ENCODE results near the gene RFX4.

The RFX4 gene

GRCh38 chr12:106657488-106657887 is 74.7 kb downstream of the RFX4 start:
- Histone ChIP-seq H3K4me3 (ENCODE audit: low read depth in 1 of 2, low read length in 2 of 2) (no peak overlapping the region), H3K9me3 (ENCODE audit: insufficient read depth, low read length, severe bottlenecking) (peaks cover 11% of the 10 kb centered on the region), H2AFZ (ENCODE audit: low read depth, low read length) (no peak overlapping the region), H4K20me1 (ENCODE audit: insufficient read depth, low read length) (no peaks in the 10 kb centered on the region), H3K9ac (ENCODE audit: low read depth, low read length) (no peak overlapping the region), H3K27me3 (ENCODE audit: insufficient read depth, low read length, poor library complexity) (no peaks in the 10 kb centered on the region), H3K36me3 (ENCODE audit: insufficient read depth, low read length) (no peaks in the 10 kb centered on the region), H3K4me1 (ENCODE audit: insufficient read depth, low read length) (no peaks in the 10 kb centered on the region), H3K27ac (ENCODE audit: low read length) (no peak overlapping the region), H3K79me2 (ENCODE audit: insufficient read depth, low read length) (no peaks in the 10 kb centered on the region), H3K4me2 (ENCODE audit: insufficient read depth, low read length) (no peak overlapping the region)
- DNase-seq, result no peak
- ATAC-seq (ENCODE audit: insufficient read depth, low read depth), result no peak
- no peak for TF ChIP-seq EZH2 (IDR thresholded peaks at IDR 0.05; ENCODE audit: borderline replicate concordance, low read depth, low read length, severe bottlenecking)
- TF ChIP-seq, protein P1, sequence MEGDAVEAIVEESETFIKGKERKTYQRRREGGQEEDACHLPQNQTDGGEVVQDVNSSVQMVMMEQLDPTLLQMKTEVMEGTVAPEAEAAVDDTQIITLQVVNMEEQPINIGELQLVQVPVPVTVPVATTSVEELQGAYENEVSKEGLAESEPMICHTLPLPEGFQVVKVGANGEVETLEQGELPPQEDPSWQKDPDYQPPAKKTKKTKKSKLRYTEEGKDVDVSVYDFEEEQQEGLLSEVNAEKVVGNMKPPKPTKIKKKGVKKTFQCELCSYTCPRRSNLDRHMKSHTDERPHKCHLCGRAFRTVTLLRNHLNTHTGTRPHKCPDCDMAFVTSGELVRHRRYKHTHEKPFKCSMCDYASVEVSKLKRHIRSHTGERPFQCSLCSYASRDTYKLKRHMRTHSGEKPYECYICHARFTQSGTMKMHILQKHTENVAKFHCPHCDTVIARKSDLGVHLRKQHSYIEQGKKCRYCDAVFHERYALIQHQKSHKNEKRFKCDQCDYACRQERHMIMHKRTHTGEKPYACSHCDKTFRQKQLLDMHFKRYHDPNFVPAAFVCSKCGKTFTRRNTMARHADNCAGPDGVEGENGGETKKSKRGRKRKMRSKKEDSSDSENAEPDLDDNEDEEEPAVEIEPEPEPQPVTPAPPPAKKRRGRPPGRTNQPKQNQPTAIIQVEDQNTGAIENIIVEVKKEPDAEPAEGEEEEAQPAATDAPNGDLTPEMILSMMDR (IDR thresholded peaks at IDR 0.05; ENCODE audit: borderline replicate concordance, extremely low read depth, low read length, poor library complexity, severe bottlenecking), result no peak

DNA sequence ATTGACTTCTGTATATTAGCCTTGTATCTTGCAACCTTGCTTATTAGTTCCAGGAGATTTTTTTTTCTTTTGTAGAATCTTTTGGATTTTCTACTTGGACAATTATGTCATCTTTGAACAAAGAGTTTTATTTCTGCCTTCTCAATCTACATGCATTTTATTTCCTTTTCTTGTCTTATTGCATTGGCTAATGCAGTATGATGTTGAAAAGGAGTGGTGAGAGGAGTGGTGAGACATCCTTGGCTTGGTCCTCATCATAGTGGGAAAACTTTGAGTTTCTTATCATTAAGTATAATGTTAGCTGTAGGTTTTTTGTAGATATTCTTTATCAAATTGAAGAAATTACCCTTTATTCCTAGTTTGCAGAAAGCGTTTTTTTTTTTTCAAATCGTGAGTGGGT is 80.6 kb downstream of the RFX4 start:
- ATAC-seq (ENCODE audit: insufficient read depth, low read depth), result no peak
- no peaks in the 10 kb centered on the region for H4K20me1 ChIP-seq (ENCODE audit: insufficient read depth, low read length)
- no peaks in the 10 kb centered on the region for H3K27me3 ChIP-seq (ENCODE audit: insufficient read depth, low read length, poor library complexity)
- H2AFZ ChIP-seq (ENCODE audit: low read depth, low read length), result no peak overlapping the region
- no peaks in the 10 kb centered on the region for H3K4me1 ChIP-seq (ENCODE audit: insufficient read depth, low read length)
- no peak overlapping the region for H3K4me2 ChIP-seq (ENCODE audit: insufficient read depth, low read length)
- H3K9ac ChIP-seq (ENCODE audit: low read depth, low read length), result no peak overlapping the region
- H3K27ac ChIP-seq (ENCODE audit: low read length), result no peak overlapping the region
- H3K79me2 ChIP-seq (ENCODE audit: insufficient read depth, low read length), result no peaks in the 10 kb centered on the region
- H3K36me3 ChIP-seq (ENCODE audit: insufficient read depth, low read length), result no peaks in the 10 kb centered on the region
- H3K4me3 ChIP-seq (ENCODE audit: low read depth in 1 of 2, low read length in 2 of 2), result no peak overlapping the region
- H3K9me3 ChIP-seq (ENCODE audit: insufficient read depth, low read length, severe bottlenecking), result peaks cover 23% of the 10 kb centered on the region
- no peak for DNase-seq
- TF ChIP-seq, protein P1 (IDR thresholded peaks at IDR 0.05; ENCODE audit: borderline replicate concordance, extremely low read depth, low read length, poor library complexity, severe bottlenecking), result no peak
- TF ChIP-seq EZH2 (IDR thresholded peaks at IDR 0.05; ENCODE audit: borderline replicate concordance, low read depth, low read length, severe bottlenecking), result no peak

GRCh38 chr12:106669216-106669615 is 86.4 kb downstream of the RFX4 start:
- no peak overlapping the region for H3K4me3 ChIP-seq (ENCODE audit: low read depth in 1 of 2, low read length in 2 of 2)
- H3K9me3 ChIP-seq (ENCODE audit: insufficient read depth, low read length, severe bottlenecking), result peaks cover under 1% of the 10 kb centered on the region
- no peak overlapping the region for H3K4me2 ChIP-seq (ENCODE audit: insufficient read depth, low read length)
- H3K4me1 ChIP-seq (ENCODE audit: insufficient read depth, low read length), result no peaks in the 10 kb centered on the region
- H4K20me1 ChIP-seq (ENCODE audit: insufficient read depth, low read length), result no peaks in the 10 kb centered on the region
- H3K27ac ChIP-seq (ENCODE audit: low read length), result no peak overlapping the region
- no peaks in the 10 kb centered on the region for H3K79me2 ChIP-seq (ENCODE audit: insufficient read depth, low read length)
- H3K27me3 ChIP-seq (ENCODE audit: insufficient read depth, low read length, poor library complexity), result no peaks in the 10 kb centered on the region
- DNase-seq (no peak), ATAC-seq (ENCODE audit: insufficient read depth, low read depth) (no peak)
- no peak overlapping the region for H3K9ac ChIP-seq (ENCODE audit: low read depth, low read length)
- TF ChIP-seq EZH2 (IDR thresholded peaks at IDR 0.05; ENCODE audit: borderline replicate concordance, low read depth, low read length, severe bottlenecking), result no peak
- TF ChIP-seq, protein P1 (IDR thresholded peaks at IDR 0.05; ENCODE audit: borderline replicate concordance, extremely low read depth, low read length, poor library complexity, severe bottlenecking), result no peak
- no peak overlapping the region for H2AFZ ChIP-seq (ENCODE audit: low read depth, low read length)
- no peaks in the 10 kb centered on the region for H3K36me3 ChIP-seq (ENCODE audit: insufficient read depth, low read length)

DNA sequence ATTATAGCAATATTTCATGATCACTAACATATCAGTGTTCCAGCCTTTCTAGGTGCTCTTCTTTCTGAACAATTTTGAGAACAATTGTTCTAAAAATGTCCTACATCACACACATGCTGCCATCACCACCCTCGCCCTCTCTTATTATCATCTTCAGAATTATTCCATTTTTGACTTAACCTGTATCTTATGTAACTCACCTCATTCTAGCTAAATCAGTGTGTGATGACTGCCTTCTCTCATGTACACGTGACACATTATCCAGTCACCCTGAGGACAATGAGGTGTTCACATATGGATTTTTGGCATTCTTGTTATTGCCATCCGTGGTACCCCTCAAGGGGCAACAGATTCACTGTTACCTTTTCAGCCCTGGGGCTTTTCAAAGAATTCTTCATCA is 87.3 kb downstream of the RFX4 start:
- no peak overlapping the region for H3K9ac ChIP-seq (ENCODE audit: low read depth, low read length)
- no peaks in the 10 kb centered on the region for H4K20me1 ChIP-seq (ENCODE audit: insufficient read depth, low read length)
- H2AFZ ChIP-seq (ENCODE audit: low read depth, low read length), result no peak overlapping the region
- H3K27ac ChIP-seq (ENCODE audit: low read length), result no peak overlapping the region
- H3K9me3 ChIP-seq (ENCODE audit: insufficient read depth, low read length, severe bottlenecking), result no peaks in the 10 kb centered on the region
- no peak for DNase-seq
- no peak for TF ChIP-seq EZH2 (IDR thresholded peaks at IDR 0.05; ENCODE audit: borderline replicate concordance, low read depth, low read length, severe bottlenecking)
- TF ChIP-seq, protein P1 (IDR thresholded peaks at IDR 0.05; ENCODE audit: borderline replicate concordance, extremely low read depth, low read length, poor library complexity, severe bottlenecking), result no peak
- no peaks in the 10 kb centered on the region for H3K27me3 ChIP-seq (ENCODE audit: insufficient read depth, low read length, poor library complexity)
- no peak overlapping the region for H3K4me2 ChIP-seq (ENCODE audit: insufficient read depth, low read length)
- no peaks in the 10 kb centered on the region for H3K36me3 ChIP-seq (ENCODE audit: insufficient read depth, low read length)
- H3K79me2 ChIP-seq (ENCODE audit: insufficient read depth, low read length), result no peaks in the 10 kb centered on the region
- H3K4me3 ChIP-seq (ENCODE audit: low read depth in 1 of 2, low read length in 2 of 2), result no peak overlapping the region
- no peaks in the 10 kb centered on the region for H3K4me1 ChIP-seq (ENCODE audit: insufficient read depth, low read length)
- ATAC-seq (ENCODE audit: insufficient read depth, low read depth), result no peak
